Tibial artery (tissue), 4 donors: Measurements from ENCODE around the gene OLFML2A.

Source experiments
- DNase-seq, 2 donors: peaks; one replicate each; pipeline ENCODE4 v3.0.0-alpha.2; 2019
- H3K27ac ChIP-seq, 2 donors: fragments of 200-600 bp; sonication (generic) in 1 of 2; 1 replicate in 1 of 2; 2 replicates in 1 of 2; pipeline ENCODE4 v1.5.1; 2018 to 2019; ENCODE audit warnings: mild to moderate bottlenecking in 1 of 2
- H3K27me3 ChIP-seq, 2 donors: fragments of 200-600 bp; sonication (generic) in 1 of 2; one replicate each; pipeline versions ENCODE4 v1.5.1 to v1.6.0; 2016 to 2019
- H3K36me3 ChIP-seq, 3 donors: fragments of 200-600 bp; sonication (generic) in 2 of 3; one replicate each; pipeline ENCODE4 v1.5.1; 2016 to 2019; ENCODE audit warnings: mild to moderate bottlenecking in 2 of 3
- H3K4me1 ChIP-seq, 4 donors: fragments of 200-600 bp; sonication (generic) in 2 of 4; 1 replicate in 3 of 4; 2 replicates in 1 of 4; pipeline ENCODE4 v1.5.1; 2016 to 2019
- H3K4me3 ChIP-seq, 2 donors: fragments of 200-600 bp; sonication (generic) in 1 of 2; 1 replicate in 1 of 2; 2 replicates in 1 of 2; pipeline ENCODE4 v1.5.1; 2018 to 2019; ENCODE audit warnings: mild to moderate bottlenecking in 2 of 2
- H3K9me3 ChIP-seq, 3 donors: fragments of 200-600 bp; sonication (generic) in 1 of 3; one replicate each; pipeline ENCODE4 v1.5.1; 2016 to 2019
- intact Hi-C: fragments of 100-400 bp; cut with DNase I; formaldehyde crosslinking; loops from one replicate; pipeline ENCODE4 v1.15.0; 2023; ENCODE audit warnings: low total_unique reads
- TF ChIP-seq, protein P1 (sequence below), 2 experiments: fragments of 200-600 bp in 1 of 2; fragments of 450-650 bp in 1 of 2; IDR thresholded peaks; one replicate each; pipeline ENCODE4 v1.5.1; 2017 to 2019; ENCODE audit warnings: antibody characterized with exemption in 2 of 2, mild to moderate bottlenecking in 1 of 2, moderate library complexity in 1 of 2

The OLFML2A gene

DNA sequence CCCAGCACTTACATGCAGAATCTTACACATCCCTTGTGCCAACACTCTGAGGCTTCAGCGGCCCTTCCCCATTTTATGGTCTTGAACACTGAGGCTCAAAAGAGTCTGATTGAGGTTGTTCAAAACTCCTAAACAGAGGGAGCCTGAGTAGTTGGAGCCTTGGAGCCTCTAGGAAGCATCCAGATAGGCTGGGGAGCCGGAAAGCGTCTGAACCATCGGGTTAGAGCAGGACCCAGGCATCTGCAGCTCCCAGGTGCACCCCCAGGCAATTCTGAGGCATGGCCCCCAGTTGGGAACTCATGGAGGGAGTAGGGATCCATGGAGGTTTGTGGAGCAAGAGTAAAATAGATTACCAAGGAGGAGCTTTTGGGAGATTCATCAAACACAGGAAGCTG is 3.8 kb downstream of the OLFML2A start:
- Histone ChIP-seq H3K36me3 (no peaks in the 10 kb centered on the region), H3K27me3 (peaks cover 0 to 22% of the 10 kb centered on the region in 2 donors), H3K4me1 (peaks cover 0 to 28% (median 16%) of the 10 kb centered on the region in 4 donors), H3K27ac (no peak overlapping the region), H3K4me3 (no peak overlapping the region), H3K9me3 (no peaks in the 10 kb centered on the region)
- TF ChIP-seq, protein P1, sequence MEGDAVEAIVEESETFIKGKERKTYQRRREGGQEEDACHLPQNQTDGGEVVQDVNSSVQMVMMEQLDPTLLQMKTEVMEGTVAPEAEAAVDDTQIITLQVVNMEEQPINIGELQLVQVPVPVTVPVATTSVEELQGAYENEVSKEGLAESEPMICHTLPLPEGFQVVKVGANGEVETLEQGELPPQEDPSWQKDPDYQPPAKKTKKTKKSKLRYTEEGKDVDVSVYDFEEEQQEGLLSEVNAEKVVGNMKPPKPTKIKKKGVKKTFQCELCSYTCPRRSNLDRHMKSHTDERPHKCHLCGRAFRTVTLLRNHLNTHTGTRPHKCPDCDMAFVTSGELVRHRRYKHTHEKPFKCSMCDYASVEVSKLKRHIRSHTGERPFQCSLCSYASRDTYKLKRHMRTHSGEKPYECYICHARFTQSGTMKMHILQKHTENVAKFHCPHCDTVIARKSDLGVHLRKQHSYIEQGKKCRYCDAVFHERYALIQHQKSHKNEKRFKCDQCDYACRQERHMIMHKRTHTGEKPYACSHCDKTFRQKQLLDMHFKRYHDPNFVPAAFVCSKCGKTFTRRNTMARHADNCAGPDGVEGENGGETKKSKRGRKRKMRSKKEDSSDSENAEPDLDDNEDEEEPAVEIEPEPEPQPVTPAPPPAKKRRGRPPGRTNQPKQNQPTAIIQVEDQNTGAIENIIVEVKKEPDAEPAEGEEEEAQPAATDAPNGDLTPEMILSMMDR (IDR thresholded peaks at IDR 0.05): no peak
- intact Hi-C loops: no loop called here
- DNase-seq: peak in 1 of 2 donors; percentile 35

DNA sequence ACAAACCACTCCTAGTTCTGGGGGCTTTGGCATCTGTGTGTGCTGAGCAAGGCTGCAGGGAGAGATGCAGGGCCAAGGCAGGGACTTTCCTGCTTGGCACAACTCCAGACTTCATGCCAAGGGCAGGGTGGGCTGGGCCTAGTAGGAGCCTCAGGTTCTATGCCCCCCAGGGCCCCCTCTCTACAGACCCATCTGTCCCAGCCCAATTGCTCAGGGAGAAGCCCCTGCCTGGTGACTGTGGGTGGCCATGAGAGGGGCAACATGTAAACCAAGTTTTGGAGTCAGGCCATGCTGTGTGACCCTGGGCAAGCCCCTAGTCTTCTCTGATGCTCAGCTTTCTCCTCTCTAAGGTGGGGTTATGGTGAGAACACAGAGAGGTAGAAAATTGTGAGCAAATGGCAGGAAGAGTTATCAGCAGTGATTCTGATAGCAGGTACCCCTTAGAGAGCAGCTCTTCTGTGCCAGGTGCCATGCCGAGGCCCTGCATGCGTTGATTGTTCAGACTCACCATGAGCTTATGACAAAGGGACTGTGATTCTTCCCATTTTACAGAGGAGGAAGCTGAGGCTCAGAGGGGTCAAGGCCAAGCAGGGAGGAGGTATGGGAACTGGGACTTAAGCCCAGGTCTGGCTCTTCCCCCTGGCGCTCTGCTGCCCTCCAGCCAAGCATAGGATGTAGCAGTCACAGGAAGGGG is 5.2 kb downstream of the OLFML2A start:
- H3K27ac ChIP-seq: no peak overlapping the region
- no peaks in the 10 kb centered on the region for H3K36me3 ChIP-seq
- H3K9me3 ChIP-seq: no peaks in the 10 kb centered on the region
- H3K4me1 ChIP-seq: peaks cover 0 to 19% (median 6%) of the 10 kb centered on the region in 4 donors
- intact Hi-C loops: no loop called here
- no peak overlapping the region for H3K4me3 ChIP-seq
- TF ChIP-seq, protein P1 (IDR thresholded peaks at IDR 0.05): no peak
- DNase-seq: peak in 1 of 2 donors; percentile 52
- peaks cover 0 to 8% of the 10 kb centered on the region in 2 donors for H3K27me3 ChIP-seq

DNA sequence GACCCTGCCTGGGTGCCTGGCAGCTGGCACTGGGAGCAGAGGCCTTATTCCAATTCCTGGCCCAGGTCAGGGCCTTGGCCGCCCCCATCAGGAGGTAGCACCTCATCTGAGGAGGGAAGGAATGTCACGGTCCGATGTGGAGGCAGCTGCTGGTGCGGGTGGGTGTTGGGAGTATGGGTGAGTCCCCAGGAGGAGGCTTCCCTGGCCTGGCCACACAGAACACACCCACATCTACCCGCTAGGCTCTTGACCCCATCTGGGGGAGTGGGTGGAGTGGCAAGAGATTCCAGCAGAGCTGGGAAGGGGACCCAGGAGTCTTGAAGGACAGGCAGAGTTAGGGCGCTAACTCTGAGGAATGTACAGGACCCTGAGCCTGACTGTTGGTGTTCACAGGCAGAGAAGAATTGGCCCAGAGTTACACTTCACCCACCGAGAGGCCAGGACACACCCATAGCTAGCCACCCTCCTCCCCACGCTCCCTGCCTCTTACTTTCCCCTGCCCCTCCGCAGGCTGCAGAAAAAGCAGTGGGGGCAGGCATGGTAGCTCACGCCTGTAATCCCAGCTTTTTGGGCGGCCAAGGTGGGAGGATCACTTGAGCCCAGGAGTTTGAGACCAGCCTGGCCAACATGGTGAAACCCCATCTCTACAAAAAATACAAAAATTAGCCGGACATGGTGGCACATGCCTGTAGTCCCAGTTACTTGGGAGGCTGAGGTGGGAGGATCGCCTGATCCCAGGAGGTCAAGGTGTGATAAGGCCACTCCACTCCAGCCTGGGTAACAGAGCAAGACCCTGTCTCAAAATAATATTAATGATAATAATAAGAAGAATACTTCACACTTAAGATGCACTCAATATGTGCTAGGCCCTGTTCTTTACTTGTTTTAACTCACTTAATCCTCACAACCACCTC is 6.0 kb downstream of the OLFML2A start:
- intact Hi-C loops: no loop called here
- Histone ChIP-seq H3K36me3 (no peaks in the 10 kb centered on the region), H3K4me3 (no peak overlapping the region), H3K4me1 (peaks cover 0 to 15% (median 1%) of the 10 kb centered on the region in 4 donors), H3K27me3 (no peaks in the 10 kb centered on the region), H3K9me3 (no peaks in the 10 kb centered on the region), H3K27ac (no peak overlapping the region)
- peak in 1 of 2 donors; percentile 61 for DNase-seq
- TF ChIP-seq, protein P1 (IDR thresholded peaks at IDR 0.05): no peak

DNA sequence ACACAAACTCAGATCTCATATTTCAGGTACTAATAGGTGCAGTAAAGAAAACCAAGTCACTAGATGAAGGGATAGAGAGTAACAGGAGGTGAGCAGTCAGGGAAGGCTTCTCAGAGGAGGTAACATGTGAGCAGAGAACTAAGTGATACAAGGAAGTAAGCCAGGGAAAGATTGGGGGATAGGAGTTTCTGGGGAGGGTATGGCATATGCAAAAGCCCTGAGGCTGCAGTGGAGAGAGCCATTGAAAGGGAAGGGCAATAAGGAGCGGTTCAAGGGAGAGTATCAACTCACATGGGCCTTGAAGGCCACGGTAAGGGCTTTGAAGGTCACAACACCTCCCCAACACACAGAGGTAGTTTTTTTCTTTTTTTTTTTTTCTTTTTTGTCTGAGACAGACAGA is 6.9 kb downstream of the OLFML2A start:
- TF ChIP-seq, protein P1 (IDR thresholded peaks at IDR 0.05): no peak
- DNase-seq: peak in 1 of 2 donors; percentile 6
- H3K4me3 ChIP-seq: no peak overlapping the region
- intact Hi-C loops: no loop called here
- H3K27me3 ChIP-seq: no peaks in the 10 kb centered on the region
- H3K36me3 ChIP-seq: no peaks in the 10 kb centered on the region
- H3K27ac ChIP-seq: no peak overlapping the region
- no peaks in the 10 kb centered on the region for H3K9me3 ChIP-seq
- peaks cover 0 to 15% (median 1%) of the 10 kb centered on the region in 4 donors for H3K4me1 ChIP-seq

DNA sequence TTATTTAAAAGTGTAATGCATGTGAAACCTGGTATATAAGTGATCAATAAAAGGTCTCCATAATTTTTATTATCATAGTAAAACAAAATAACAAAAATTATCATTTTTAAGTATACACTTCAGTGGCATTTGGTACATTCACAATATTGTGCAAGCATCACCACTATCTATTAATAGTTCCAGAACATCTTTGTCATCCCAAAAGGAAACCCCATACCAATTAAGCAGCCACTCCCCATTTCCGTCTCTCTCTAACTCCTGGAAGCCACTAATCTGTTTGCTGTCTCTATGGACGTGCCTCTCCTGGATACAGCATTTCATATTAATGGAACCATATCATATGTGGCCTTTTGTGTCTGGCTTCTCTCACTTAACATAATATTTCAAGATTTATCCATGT is 7.6 kb downstream of the OLFML2A start:
- H3K27me3 ChIP-seq: no peaks in the 10 kb centered on the region
- no peaks in the 10 kb centered on the region for H3K9me3 ChIP-seq
- DNase-seq: no peak
- H3K4me1 ChIP-seq: peaks cover 0 to 9% (median 0%) of the 10 kb centered on the region in 4 donors
- intact Hi-C loops: no loop called here
- H3K4me3 ChIP-seq: no peak overlapping the region
- H3K27ac ChIP-seq: no peak overlapping the region
- H3K36me3 ChIP-seq: no peaks in the 10 kb centered on the region
- TF ChIP-seq, protein P1 (IDR thresholded peaks at IDR 0.05): no peak
